BE2C (cell line): ENCODE results near the gene CRIM1.
A peak's percentile ranks its signal among the peaks of the same experiment; 100 is the strongest.

Experiments
- DNase-seq: peaks from one replicate; pipeline ENCODE4 v3.0.0-alpha.2; 2020
- H3K27me3 ChIP-seq: fragments of 250-450 bp; sonication (Bioruptor Pico); 2 replicates; pipeline ENCODE4 v1.5.1; 2020; ENCODE audit warnings: mild to moderate bottlenecking
- H3K36me3 ChIP-seq: fragments of 250-450 bp; sonication (Bioruptor Pico); 2 replicates; pipeline ENCODE4 v1.5.1; 2020; ENCODE audit warnings: mild to moderate bottlenecking
- H3K4me1 ChIP-seq: fragments of 250-450 bp; sonication (Bioruptor Pico); 2 replicates; pipeline ENCODE4 v1.5.1; 2020
- H3K4me3 ChIP-seq: 2 replicates; pipeline ENCODE4 v1.5.1; 2011; ENCODE audit warnings: low read depth, low read length
- H3K9me3 ChIP-seq: fragments of 250-450 bp; sonication (Bioruptor Pico); 2 replicates; pipeline ENCODE4 v1.5.1; 2020
- TF ChIP-seq, protein P1 (sequence below): IDR thresholded peaks from 2 replicates; pipeline ENCODE4 v1.5.1; 2012; ENCODE audit warnings: mild to moderate bottlenecking, low read depth, low read length

CRIM1 gene

DNA sequence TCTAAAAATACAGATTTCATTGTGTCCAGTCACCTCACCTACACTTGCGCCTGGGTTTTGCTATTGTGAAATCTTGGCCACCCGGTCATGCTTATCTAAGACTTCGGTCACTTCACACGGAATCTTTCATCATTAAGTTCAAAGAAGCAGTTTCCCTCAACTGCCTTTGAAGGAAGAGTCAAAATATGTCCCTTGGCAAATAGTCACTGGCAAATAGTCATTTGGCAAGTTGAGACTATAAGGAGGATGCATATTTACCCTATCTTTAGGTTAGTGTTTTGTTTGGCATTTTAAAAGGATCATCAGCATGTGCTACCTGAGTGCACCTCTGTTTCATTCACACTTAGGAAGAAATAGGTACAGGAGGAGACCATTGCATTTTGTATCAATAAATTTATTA, 146.5 kb downstream of the CRIM1 start:
- TF ChIP-seq, protein P1, sequence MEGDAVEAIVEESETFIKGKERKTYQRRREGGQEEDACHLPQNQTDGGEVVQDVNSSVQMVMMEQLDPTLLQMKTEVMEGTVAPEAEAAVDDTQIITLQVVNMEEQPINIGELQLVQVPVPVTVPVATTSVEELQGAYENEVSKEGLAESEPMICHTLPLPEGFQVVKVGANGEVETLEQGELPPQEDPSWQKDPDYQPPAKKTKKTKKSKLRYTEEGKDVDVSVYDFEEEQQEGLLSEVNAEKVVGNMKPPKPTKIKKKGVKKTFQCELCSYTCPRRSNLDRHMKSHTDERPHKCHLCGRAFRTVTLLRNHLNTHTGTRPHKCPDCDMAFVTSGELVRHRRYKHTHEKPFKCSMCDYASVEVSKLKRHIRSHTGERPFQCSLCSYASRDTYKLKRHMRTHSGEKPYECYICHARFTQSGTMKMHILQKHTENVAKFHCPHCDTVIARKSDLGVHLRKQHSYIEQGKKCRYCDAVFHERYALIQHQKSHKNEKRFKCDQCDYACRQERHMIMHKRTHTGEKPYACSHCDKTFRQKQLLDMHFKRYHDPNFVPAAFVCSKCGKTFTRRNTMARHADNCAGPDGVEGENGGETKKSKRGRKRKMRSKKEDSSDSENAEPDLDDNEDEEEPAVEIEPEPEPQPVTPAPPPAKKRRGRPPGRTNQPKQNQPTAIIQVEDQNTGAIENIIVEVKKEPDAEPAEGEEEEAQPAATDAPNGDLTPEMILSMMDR: no peak
- no peaks in the 10 kb centered on the region for H3K4me1 ChIP-seq
- no peaks in the 10 kb centered on the region; the same call in 1 of the 2 replicates for H3K27me3 ChIP-seq
- no peaks in the 10 kb centered on the region for H3K36me3 ChIP-seq
- DNase-seq: no peak
- no peak overlapping the region for H3K4me3 ChIP-seq
- H3K9me3 ChIP-seq: no peaks in the 10 kb centered on the region

DNA sequence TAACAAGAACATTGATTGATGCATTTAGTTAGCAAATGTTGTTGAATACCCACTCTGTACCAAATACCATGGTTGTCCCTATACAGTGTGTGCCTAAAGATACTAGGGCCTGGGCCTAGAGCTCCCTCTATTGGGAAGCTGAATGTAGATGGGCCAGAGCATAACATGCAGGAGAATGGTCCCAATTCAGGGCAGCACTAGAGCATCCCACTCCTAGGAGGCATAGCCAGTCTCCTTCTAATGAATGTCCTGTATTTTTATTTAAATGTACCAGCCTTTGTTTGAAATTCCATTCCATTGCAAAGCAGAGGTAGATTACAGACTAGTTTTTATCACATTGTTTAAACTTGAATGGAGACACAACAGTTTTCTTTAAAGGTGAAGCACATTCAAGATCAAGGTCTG, 151.8 kb downstream of the CRIM1 start:
- Histone ChIP-seq H3K9me3 (no peaks in the 10 kb centered on the region), H3K4me3 (no peak overlapping the region), H3K36me3 (no peaks in the 10 kb centered on the region), H3K4me1 (no peaks in the 10 kb centered on the region), H3K27me3 (peaks cover 3% of the 10 kb centered on the region)
- TF ChIP-seq, protein P1: peak; percentile 78
- peak; percentile 40 for DNase-seq

DNA sequence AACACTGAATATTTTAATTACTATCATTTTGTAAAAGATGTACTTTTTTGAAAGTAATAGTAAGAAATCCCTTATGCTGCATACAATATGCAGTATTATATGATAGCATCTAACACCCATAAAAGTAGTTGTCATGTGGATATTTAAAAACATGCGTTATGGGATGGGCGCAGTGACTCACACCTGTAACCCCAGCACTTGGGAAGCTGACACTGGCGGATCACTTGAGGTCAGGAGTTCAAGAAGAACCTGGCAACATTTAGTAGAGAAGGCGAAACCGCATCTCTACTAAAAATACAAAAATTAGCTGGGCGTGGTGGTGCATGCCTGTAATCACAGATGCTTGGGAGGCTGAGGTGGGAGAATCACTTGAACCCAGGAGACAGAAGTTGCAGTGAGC, 153.5 kb downstream of the CRIM1 start:
- no peaks in the 10 kb centered on the region for H3K36me3 ChIP-seq
- no peaks in the 10 kb centered on the region for H3K4me1 ChIP-seq
- no peak for DNase-seq
- peaks cover 12% of the 10 kb centered on the region for H3K27me3 ChIP-seq
- H3K4me3 ChIP-seq: no peak overlapping the region
- H3K9me3 ChIP-seq: no peaks in the 10 kb centered on the region
- TF ChIP-seq, protein P1: no peak

DNA sequence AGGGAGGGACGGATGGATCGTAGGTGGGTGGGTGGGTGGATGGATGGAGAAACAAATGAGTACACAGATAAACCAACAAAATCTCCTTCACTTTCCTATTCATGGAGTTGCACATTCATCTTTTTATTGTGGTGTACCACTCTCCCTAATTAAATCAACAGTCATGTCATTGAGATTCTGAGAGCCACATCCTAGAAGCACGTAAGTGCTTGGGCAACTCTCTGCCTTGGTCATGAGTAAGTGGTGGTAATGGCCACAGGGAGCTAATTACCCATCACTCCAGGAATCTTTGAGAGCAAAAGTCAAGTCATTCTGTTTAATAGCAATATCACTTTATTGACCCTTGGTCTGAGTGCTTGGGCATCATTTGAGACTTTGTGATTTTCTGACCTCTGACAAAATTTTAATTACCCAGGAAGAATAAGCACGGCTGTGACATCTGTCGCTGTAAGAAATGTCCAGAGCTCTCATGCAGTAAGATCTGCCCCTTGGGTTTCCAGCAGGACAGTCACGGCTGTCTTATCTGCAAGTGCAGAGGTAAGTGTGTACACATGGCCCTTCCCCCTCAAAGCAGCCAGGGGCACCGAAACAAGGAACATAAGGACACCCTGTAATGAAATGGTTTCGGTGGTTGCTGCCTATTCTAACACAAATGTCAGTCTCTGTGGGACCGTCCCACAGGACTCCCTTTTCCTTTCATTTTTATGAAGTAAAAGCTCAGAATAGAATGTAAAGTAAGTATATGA, 156.5 kb downstream of the CRIM1 start:
- Histone ChIP-seq H3K4me3 (no peak overlapping the region), H3K36me3 (no peaks in the 10 kb centered on the region), H3K9me3 (no peaks in the 10 kb centered on the region), H3K27me3 (peaks cover 21% of the 10 kb centered on the region), H3K4me1 (no peaks in the 10 kb centered on the region)
- TF ChIP-seq, protein P1: no peak
- no peak for DNase-seq

DNA sequence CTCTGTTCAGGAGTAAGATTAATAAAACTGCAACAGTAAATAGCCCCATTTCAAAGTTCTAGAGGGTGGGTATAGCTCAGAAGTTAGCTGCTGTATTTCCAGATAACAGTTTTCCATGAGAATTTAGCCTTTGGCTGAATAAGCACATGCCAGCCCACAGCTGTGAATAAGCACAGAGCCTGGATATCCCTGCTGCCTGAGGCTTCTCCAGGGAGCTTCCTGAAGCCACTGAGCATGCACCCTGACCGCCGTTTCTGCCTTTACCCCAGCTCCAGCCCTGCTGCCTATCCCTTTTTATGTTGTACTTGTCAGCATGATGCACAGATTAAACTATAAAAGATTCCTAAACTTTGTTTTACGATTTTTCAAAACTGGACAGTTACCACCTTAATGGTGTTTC, 157.1 kb downstream of the CRIM1 start:
- TF ChIP-seq, protein P1: no peak
- H3K9me3 ChIP-seq: no peaks in the 10 kb centered on the region
- no peaks in the 10 kb centered on the region for H3K4me1 ChIP-seq
- no peak overlapping the region for H3K4me3 ChIP-seq
- no peaks in the 10 kb centered on the region for H3K36me3 ChIP-seq
- no peak for DNase-seq
- peaks cover 21% of the 10 kb centered on the region for H3K27me3 ChIP-seq

DNA sequence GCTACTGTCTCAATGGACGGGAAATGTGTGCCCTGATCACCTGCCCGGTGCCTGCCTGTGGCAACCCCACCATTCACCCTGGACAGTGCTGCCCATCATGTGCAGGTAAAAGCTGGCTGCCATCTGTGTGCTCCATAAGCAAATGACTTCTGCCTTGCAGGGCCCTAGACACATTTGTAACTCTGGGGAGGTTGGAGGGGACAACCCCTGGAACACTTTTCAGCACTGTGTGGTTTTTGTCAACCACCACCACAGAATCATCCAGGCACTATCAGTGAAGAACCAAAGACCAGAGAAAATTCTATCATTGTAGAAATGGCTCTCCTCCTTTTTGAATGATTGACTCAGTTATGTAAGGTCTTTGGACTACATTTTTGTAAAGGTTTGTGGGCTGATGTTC, 158.1 kb downstream of the CRIM1 start:
- Histone ChIP-seq H3K36me3 (no peaks in the 10 kb centered on the region), H3K9me3 (no peaks in the 10 kb centered on the region), H3K4me1 (no peaks in the 10 kb centered on the region), H3K4me3 (no peak overlapping the region), H3K27me3 (peaks cover 21% of the 10 kb centered on the region)
- DNase-seq: no peak
- TF ChIP-seq, protein P1: no peak
